Breast epithelium (tissue), 4 donors: ENCODE measurements around the gene DTNB. TPM values are rescaled to one million over a fixed set of nuclear protein-coding genes. Genes with fewer than 3 reads are reported as not detected.

ENCODE experiments used
- DNase-seq, 2 donors: peaks; one replicate each; pipeline ENCODE4 v3.0.0-alpha.2; 2019; ENCODE audit warnings: low spot score in 2 of 2
- H3K27ac ChIP-seq, 2 donors: fragments of 200-600 bp; sonication (generic) in 1 of 2; one replicate each; pipeline ENCODE4 v1.5.1; 2016 to 2019; ENCODE audit warnings: mild to moderate bottlenecking in 1 of 2
- H3K27me3 ChIP-seq, 2 donors: fragments of 200-600 bp; sonication (generic) in 1 of 2; one replicate each; pipeline versions ENCODE4 v1.5.1 to v1.6.0; 2017 to 2019; ENCODE audit warnings: control low read depth in 1 of 2, mild to moderate bottlenecking in 1 of 2
- H3K36me3 ChIP-seq: fragments of 200-600 bp; one replicate; pipeline ENCODE4 v1.5.1; 2019
- H3K4me1 ChIP-seq, 2 donors: fragments of 200-600 bp; sonication (generic); one replicate each; pipeline ENCODE4 v1.5.1; 2016 to 2019; ENCODE audit warnings: control low read depth in 1 of 2
- H3K4me3 ChIP-seq, 3 donors: fragments of 200-600 bp; sonication (generic); 1 replicate in 2 of 3; 2 replicates in 1 of 3; pipeline ENCODE4 v1.5.1; 2016 to 2019; ENCODE audit warnings: mild to moderate bottlenecking in 3 of 3, moderate library complexity in 2 of 3
- H3K9me3 ChIP-seq, 2 donors: fragments of 200-600 bp; sonication (generic) in 1 of 2; one replicate each; pipeline ENCODE4 v1.5.1; 2016 to 2019; ENCODE audit warnings: control low read depth in 1 of 2
- POLR2A ChIP-seq: fragments of 450-650 bp; IDR thresholded peaks from one replicate; pipeline ENCODE4 v1.6.1; 2016; ENCODE audit warnings: antibody characterized with exemption, mild to moderate bottlenecking, moderate library complexity
- POLR2AphosphoS5 ChIP-seq, 3 donors: sonication (generic); formaldehyde crosslinking; IDR thresholded peaks; one replicate each; pipeline ENCODE4 v1.6.1; 2017; ENCODE audit warnings: antibody characterized with exemption in 3 of 3
- intact Hi-C: fragments of 100-400 bp; cut with DNase I; formaldehyde crosslinking; loops from one replicate; pipeline ENCODE4 v1.15.1; 2023; ENCODE audit warnings: low total_unique reads
- total RNA-seq, 3 donors: library from RNA; depleted of rRNA; stranded (reverse); fragments of >200 nt; gene quantifications; one replicate each; pipeline ENCODE4 v1.1.0, GENCODE V29; 2016
- TF ChIP-seq, protein P1 (sequence below), 3 donors: fragments of 450-650 bp; IDR thresholded peaks; one replicate each; pipeline ENCODE4 v1.5.1; 2016 to 2017; ENCODE audit warnings: antibody characterized with exemption in 3 of 3, mild to moderate bottlenecking in 3 of 3, moderate library complexity in 3 of 3

Gene DTNB
- total RNA-seq, 3 donors from 2014 or later: 7.8 to 63.4 (median 44.9) TPM

DNA sequence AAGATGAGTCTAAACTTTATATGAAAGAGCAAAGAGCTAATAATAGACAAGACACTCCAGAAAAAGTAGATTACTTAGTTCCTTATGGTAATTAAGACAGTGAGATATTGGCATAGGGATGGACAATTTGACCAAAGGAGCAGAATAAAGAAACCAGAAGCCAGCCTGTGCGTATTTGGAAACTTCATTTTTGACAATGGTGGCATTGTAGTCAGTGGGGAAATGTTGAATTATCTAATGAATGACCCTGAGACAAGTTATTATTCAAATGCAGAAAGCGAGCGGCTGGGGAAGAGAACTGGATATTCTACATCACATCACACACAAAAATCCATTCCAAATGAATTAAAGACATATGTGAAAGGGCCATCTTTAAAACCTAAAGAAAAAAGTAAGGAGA lies 144.3 kb downstream of the DTNB start:
- no peaks in the 10 kb centered on the region for H3K9me3 ChIP-seq
- no peaks in the 10 kb centered on the region for H3K4me1 ChIP-seq
- H3K27ac ChIP-seq: no peak overlapping the region
- TF ChIP-seq, protein P1, sequence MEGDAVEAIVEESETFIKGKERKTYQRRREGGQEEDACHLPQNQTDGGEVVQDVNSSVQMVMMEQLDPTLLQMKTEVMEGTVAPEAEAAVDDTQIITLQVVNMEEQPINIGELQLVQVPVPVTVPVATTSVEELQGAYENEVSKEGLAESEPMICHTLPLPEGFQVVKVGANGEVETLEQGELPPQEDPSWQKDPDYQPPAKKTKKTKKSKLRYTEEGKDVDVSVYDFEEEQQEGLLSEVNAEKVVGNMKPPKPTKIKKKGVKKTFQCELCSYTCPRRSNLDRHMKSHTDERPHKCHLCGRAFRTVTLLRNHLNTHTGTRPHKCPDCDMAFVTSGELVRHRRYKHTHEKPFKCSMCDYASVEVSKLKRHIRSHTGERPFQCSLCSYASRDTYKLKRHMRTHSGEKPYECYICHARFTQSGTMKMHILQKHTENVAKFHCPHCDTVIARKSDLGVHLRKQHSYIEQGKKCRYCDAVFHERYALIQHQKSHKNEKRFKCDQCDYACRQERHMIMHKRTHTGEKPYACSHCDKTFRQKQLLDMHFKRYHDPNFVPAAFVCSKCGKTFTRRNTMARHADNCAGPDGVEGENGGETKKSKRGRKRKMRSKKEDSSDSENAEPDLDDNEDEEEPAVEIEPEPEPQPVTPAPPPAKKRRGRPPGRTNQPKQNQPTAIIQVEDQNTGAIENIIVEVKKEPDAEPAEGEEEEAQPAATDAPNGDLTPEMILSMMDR (IDR thresholded peaks at IDR 0.05): no peak
- no peak for TF ChIP-seq POLR2A
- no peak for TF ChIP-seq POLR2AphosphoS5 (IDR thresholded peaks at IDR 0.05)
- intact Hi-C loops: no loop called here
- H3K27me3 ChIP-seq: no peaks in the 10 kb centered on the region
- H3K36me3 ChIP-seq: no peaks in the 10 kb centered on the region
- no peak for DNase-seq
- no peak overlapping the region for H3K4me3 ChIP-seq

DNA sequence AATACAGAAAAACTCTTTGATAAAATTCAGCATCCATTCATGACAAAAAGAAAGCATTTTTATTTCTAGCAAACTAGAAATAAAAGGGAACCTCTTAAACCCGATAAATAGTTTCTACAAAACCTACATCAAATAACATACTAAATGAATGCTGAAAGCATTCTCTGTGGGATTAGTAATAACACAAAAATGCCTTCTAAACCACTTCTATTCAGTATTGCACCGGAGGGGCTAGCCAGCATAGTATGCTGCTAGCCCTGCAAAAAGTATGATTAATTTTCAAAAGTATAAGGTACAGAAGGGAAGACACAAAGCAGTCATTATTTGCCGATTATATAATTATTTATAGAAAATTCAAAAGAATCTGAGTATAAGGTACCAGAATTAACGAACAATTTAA lies 145.2 kb downstream of the DTNB start:
- intact Hi-C loops: no loop called here
- H3K9me3 ChIP-seq: no peaks in the 10 kb centered on the region
- no peak overlapping the region for H3K4me3 ChIP-seq
- DNase-seq: no peak
- no peak overlapping the region for H3K27ac ChIP-seq
- H3K4me1 ChIP-seq: no peaks in the 10 kb centered on the region
- no peaks in the 10 kb centered on the region for H3K27me3 ChIP-seq
- no peak for TF ChIP-seq POLR2A
- TF ChIP-seq, protein P1 (IDR thresholded peaks at IDR 0.05): no peak
- TF ChIP-seq POLR2AphosphoS5 (IDR thresholded peaks at IDR 0.05): no peak
- no peaks in the 10 kb centered on the region for H3K36me3 ChIP-seq

DNA sequence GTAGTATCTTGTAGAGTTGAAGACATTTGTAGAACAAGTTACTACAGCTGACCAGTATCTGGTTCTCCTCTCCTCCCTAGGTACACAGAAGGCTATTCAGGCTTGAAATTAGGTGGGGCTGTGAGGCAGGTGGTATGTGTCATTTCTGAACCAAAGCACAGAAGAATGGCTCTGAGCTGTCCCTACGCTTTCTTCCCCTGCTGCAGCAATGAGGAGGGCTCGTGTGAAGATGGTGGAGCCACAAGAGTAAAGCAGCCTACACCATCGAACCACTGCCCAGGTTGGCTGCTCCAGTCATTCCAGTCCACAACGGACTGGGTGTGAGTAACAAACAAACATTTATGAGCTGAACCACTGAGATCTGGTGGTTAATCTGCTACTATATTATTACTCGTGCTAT lies 148.9 kb downstream of the DTNB start:
- Histone ChIP-seq H3K36me3 (no peaks in the 10 kb centered on the region), H3K27ac (no peak overlapping the region), H3K27me3 (no peaks in the 10 kb centered on the region), H3K4me3 (no peak overlapping the region), H3K4me1 (no peaks in the 10 kb centered on the region), H3K9me3 (no peaks in the 10 kb centered on the region)
- no peak for TF ChIP-seq POLR2AphosphoS5 (IDR thresholded peaks at IDR 0.05)
- TF ChIP-seq, protein P1 (IDR thresholded peaks at IDR 0.05): no peak
- no peak for TF ChIP-seq POLR2A
- intact Hi-C loops: no loop called here
- DNase-seq: no peak

DNA sequence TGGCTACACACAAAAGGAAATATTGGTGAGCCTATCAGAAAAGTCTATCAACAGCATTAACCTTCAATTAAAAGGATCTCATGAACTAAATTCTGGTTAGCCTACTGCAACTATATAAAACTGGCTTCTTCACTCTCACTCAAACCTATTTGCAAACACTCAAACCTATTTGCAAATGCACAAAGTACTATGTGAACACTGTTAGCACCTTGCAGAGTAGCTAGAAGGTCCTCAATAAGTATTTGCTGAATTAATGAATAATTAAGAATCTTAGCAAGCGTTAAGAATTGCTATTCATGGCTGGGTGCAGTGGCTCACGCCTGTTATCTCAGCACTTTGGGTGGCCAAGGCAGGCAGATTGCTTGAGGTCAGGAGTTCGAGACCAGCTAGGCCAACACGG lies 150.3 kb downstream of the DTNB start:
- H3K36me3 ChIP-seq: no peaks in the 10 kb centered on the region
- TF ChIP-seq POLR2AphosphoS5 (IDR thresholded peaks at IDR 0.05): no peak
- TF ChIP-seq, protein P1 (IDR thresholded peaks at IDR 0.05): no peak
- TF ChIP-seq POLR2A: no peak
- H3K9me3 ChIP-seq: no peaks in the 10 kb centered on the region
- no peaks in the 10 kb centered on the region for H3K4me1 ChIP-seq
- DNase-seq: no peak
- intact Hi-C loops: no loop called here
- H3K4me3 ChIP-seq: no peak overlapping the region
- H3K27ac ChIP-seq: no peak overlapping the region
- no peaks in the 10 kb centered on the region for H3K27me3 ChIP-seq

DNA sequence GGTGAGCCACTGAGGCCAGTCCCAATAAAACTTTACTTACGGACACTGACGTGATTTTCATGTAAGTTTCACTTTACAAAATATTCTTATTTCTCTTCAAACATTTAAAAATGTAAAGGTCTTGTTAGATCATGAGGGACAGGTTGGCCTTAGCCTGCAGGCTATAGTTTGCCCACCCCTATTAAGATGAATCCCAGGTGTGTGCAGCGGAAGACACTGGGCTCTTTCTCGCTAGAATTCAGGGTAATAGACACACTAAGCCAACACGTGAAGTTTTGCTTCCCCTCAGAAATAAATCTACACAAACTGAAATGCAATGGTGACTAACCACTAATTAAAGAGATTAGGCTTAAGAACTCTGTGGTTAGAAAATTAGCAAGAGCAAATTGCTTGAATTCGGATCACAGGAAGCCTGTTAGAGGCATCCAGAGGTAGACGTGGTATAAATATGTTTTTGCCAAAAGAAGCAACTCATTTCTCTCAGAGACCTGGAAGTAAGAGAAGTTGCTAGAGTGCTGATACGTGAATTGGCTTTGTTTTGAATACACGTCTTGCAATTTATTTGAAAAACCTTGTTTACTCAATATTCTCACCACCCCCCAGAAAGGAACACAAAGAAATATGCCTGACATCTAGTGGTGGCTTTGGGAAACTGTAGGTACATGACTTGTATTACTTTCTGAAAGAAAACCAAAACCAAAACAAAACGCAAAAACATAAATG lies 151.6 kb downstream of the DTNB start:
- Histone ChIP-seq H3K36me3 (no peaks in the 10 kb centered on the region), H3K9me3 (no peaks in the 10 kb centered on the region), H3K4me3 (peak overlapping the region; percentile 24 to 48 (median 34)), H3K27me3 (no peaks in the 10 kb centered on the region), H3K4me1 (no peaks in the 10 kb centered on the region), H3K27ac (peak overlapping the region in 1 of 2 donors; percentile 21)
- intact Hi-C loops: no loop called here
- no peak for DNase-seq
- TF ChIP-seq POLR2A: no peak
- TF ChIP-seq, protein P1 (IDR thresholded peaks at IDR 0.05): peak; percentile 63 to 89 (median 89)
